ENCODE measurements around the gene MMP11. TPM values are rescaled to one million over a fixed set of nuclear protein-coding genes. Genes with fewer than 3 reads are reported as not detected.

The MMP11 gene
- total and polyA plus RNA-seq, 2 of the 13 experiments (the other 11 are each of a cell fraction or from before 2014, with no cell fraction given): 8.9 to 28.6 TPM

GRCh38 chr22:23804781-23805291, 32.2 kb downstream of the MMP11 start:
- CTCF ChIA-PET (ENCODE audit: low intra/inter-chr PET ratio, low total read pairs): no interaction called here
- Histone ChIP-seq H3K4me3 (replicated peaks in 1 of 3; ENCODE audit: insufficient read depth in 1 of 3, low read depth in 2 of 3, low read length in 3 of 3) (no peak overlapping the region), H3K4me2 (ENCODE audit: low read depth, low read length) (no peak overlapping the region), H3K79me2 (ENCODE audit: insufficient read depth, low read length) (no peaks in the 10 kb centered on the region), H3K36me3 (replicated peaks in 1 of 2; ENCODE audit: control insufficient read depth in 1 of 2, insufficient read depth in 2 of 2, low read length in 2 of 2) (peaks cover 27 to 61% of the 10 kb centered on the region in 2 experiments), H3K9ac (ENCODE audit: insufficient read depth, low read depth, low read length) (no peak overlapping the region), H3K9me3 (ENCODE audit: low read length) (no peaks in the 10 kb centered on the region), H4K20me1 (ENCODE audit: insufficient read depth, low read length) (no peaks in the 10 kb centered on the region), H3K27ac (ENCODE audit: extremely low read length, insufficient read depth, low read length) (no peak overlapping the region), H2AFZ (ENCODE audit: low read length) (no peak overlapping the region), H3K4me1 (ENCODE audit: insufficient read depth, low read length) (peaks cover 11% of the 10 kb centered on the region), H3K27me3 (ENCODE audit: control insufficient read depth in 1 of 2, insufficient read depth in 2 of 2, low read length in 2 of 2) (no peaks in the 10 kb centered on the region)
- ATAC-seq: no peak
- WGBS (ENCODE audit: low lambda C conversion rate): 91% methylated on average over 10 of the region's 12 CpGs
- TF ChIP-seq ZBTB33 (CRISPR knock-in tag; IDR thresholded peaks at IDR 0.05): peak; percentile 96
- no peak for TF ChIP-seq MAFG (CRISPR knock-in tag; IDR thresholded peaks at IDR 0.05)
- TF ChIP-seq ZBTB37 (CRISPR knock-in tag; IDR thresholded peaks at IDR 0.05): no peak
- 0 out of 2 replicates have a peak, but pooled peaks have one; percentile 12 for TF ChIP-seq ZNF687 (CRISPR knock-in tag; IDR thresholded peaks at IDR 0.05)
- no peak for TF ChIP-seq TGIF2 (CRISPR knock-in tag; IDR thresholded peaks at IDR 0.05)
- peak; percentile 28; the same call in 1 of the 2 replicates for TF ChIP-seq ZFY (CRISPR knock-in tag; IDR thresholded peaks at IDR 0.05)
- no peak for TF ChIP-seq ZNF10 (CRISPR knock-in tag; IDR thresholded peaks at IDR 0.05; ENCODE audit: borderline replicate concordance, low read depth)
- TF ChIP-seq YEATS2 (CRISPR knock-in tag; IDR thresholded peaks at IDR 0.05; ENCODE audit: borderline replicate concordance): no peak
- no peak for TF ChIP-seq SRSF9 (IDR thresholded peaks at IDR 0.05; ENCODE audit: borderline replicate concordance, insufficient read depth, low read depth, low read length, poor library complexity, severe bottlenecking)
- TF ChIP-seq HOXA9 (CRISPR knock-in tag; IDR thresholded peaks at IDR 0.05; ENCODE audit: borderline replicate concordance): no peak
- in situ Hi-C loops (cut with HindIII; ENCODE audit: extremely low pct_ligation_motif_present, low pct_unique_long_range_greater_than_20kb): no loop called here
- POLR2A ChIA-PET: interaction anchor here (1.2 kb wide), 1 partner anchor 15 kb away, joined by 4 read pairs; no protein-coding TSS in a partner anchor
- no TSS peak for BruUV-seq (replicated peaks)
- no peak for DNase-seq (ENCODE audit: low spot score)
- FAIRE-seq: no peak
- intact Hi-C loops (cut with micrococcal nuclease; ENCODE audit: unreplicated experiment): no loop called here
